HepG2 (cell line): ENCODE data around the gene PPAN. TPM values are rescaled to one million over a fixed set of nuclear protein-coding genes. Genes with fewer than 3 reads are reported as not detected.
A peak's percentile ranks its signal among the peaks of the same experiment; 100 is the strongest.

Experiments
- BATF2 ChIP-seq: sonication (generic); formaldehyde crosslinking; IDR thresholded peaks from 2 replicates; pipeline ENCODE4 v1.8.0; 2022; ENCODE audit warnings: mild to moderate bottlenecking, missing genetic modification reagents, moderate library complexity
- CBFB ChIP-seq: sonication (generic); formaldehyde crosslinking; IDR thresholded peaks from 2 replicates; pipeline ENCODE4 v1.4.0; 2020; ENCODE audit warnings: missing genetic modification reagents
- CBX1 ChIP-seq: IDR thresholded peaks from one replicate; pipeline ENCODE4 v1.6.1; 2016; ENCODE audit warnings: antibody characterized with exemption, low read depth
- GABPB1 ChIP-seq: IDR thresholded peaks from 2 replicates; pipeline ENCODE4 v1.6.1; 2016; ENCODE audit warnings: mild to moderate bottlenecking, missing genetic modification reagents, moderate library complexity, missing compliant biosample characterization
- GPN1 ChIP-seq: sonication (generic); formaldehyde crosslinking; IDR thresholded peaks from 2 replicates; pipeline ENCODE4 v1.5.1; 2020; ENCODE audit warnings: missing genetic modification reagents, borderline replicate concordance
- HOXA5 ChIP-seq: sonication (generic); formaldehyde crosslinking; IDR thresholded peaks from 2 replicates; pipeline ENCODE4 v1.4.0; 2020; ENCODE audit warnings: missing genetic modification reagents
- KMT2A ChIP-seq: sonication (generic); formaldehyde crosslinking; IDR thresholded peaks from 2 replicates; pipeline ENCODE4 v1.4.0; 2020; ENCODE audit warnings: missing genetic modification reagents
- MED8 ChIP-seq: sonication (generic); formaldehyde crosslinking; IDR thresholded peaks from 2 replicates; pipeline ENCODE4 v1.8.1; 2023; ENCODE audit warnings: mild to moderate bottlenecking, missing genetic modification reagents; ENCODE audit not compliant: insufficient replicate concordance
- MEF2D ChIP-seq: sonication (generic); formaldehyde crosslinking; IDR thresholded peaks from 2 replicates; pipeline ENCODE4 v1.5.1; 2020; ENCODE audit warnings: mild to moderate bottlenecking, missing genetic modification reagents
- SALL2 ChIP-seq: sonication (generic); formaldehyde crosslinking; IDR thresholded peaks from 2 replicates; pipeline ENCODE4 v1.8.1; 2023; ENCODE audit warnings: mild to moderate bottlenecking, missing genetic modification reagents, inconsistent platforms
- SCMH1 ChIP-seq: sonication (generic); formaldehyde crosslinking; IDR thresholded peaks from 2 replicates; pipeline ENCODE4 v1.9.0; 2021; ENCODE audit warnings: missing genetic modification reagents, mild to moderate bottlenecking, borderline replicate concordance
- SP140L ChIP-seq: sonication (generic); formaldehyde crosslinking; IDR thresholded peaks from 2 replicates; pipeline ENCODE4 v1.4.0; 2020; ENCODE audit warnings: missing genetic modification reagents, borderline replicate concordance
- SRF ChIP-seq: IDR thresholded peaks from 2 replicates; pipeline ENCODE4 v1.6.1; 2011; ENCODE audit warnings: mild to moderate bottlenecking, low read depth, low read length, moderate library complexity
- ZC3H13 ChIP-seq: sonication (generic); formaldehyde crosslinking; IDR thresholded peaks from 2 replicates; pipeline ENCODE4 v1.8.1; 2023; ENCODE audit warnings: mild to moderate bottlenecking, missing genetic modification reagents, moderate library complexity
- ZNF20 ChIP-seq: sonication (generic); formaldehyde crosslinking; IDR thresholded peaks from 2 replicates; pipeline ENCODE4 v1.4.0; 2020; ENCODE audit warnings: mild to moderate bottlenecking, moderate library complexity, missing genetic modification reagents
- ZNF3 ChIP-seq: IDR thresholded peaks from 2 replicates; pipeline ENCODE4 v1.7.0; 2017; ENCODE audit warnings: inconsistent platforms
- ZNF414 ChIP-seq: sonication (generic); formaldehyde crosslinking; IDR thresholded peaks from 2 replicates; pipeline ENCODE4 v1.5.0; 2020; ENCODE audit warnings: missing genetic modification reagents
- ZNF431 ChIP-seq: sonication (generic); formaldehyde crosslinking; IDR thresholded peaks from 2 replicates; pipeline ENCODE4 v1.9.0; 2022; ENCODE audit warnings: missing genetic modification reagents, low read depth, mild to moderate bottlenecking, borderline replicate concordance
- ZNF44 ChIP-seq: sonication (generic); formaldehyde crosslinking; IDR thresholded peaks from 2 replicates; pipeline ENCODE4 v1.5.1; 2020; ENCODE audit warnings: mild to moderate bottlenecking, missing genetic modification reagents
- ZNF549 ChIP-seq: sonication (generic); formaldehyde crosslinking; IDR thresholded peaks from 2 replicates; pipeline ENCODE4 v1.5.0; 2020; ENCODE audit warnings: missing genetic modification reagents
- ZNF580 ChIP-seq: IDR thresholded peaks from 2 replicates; pipeline ENCODE4 v1.6.1; 2016; ENCODE audit warnings: low read depth, borderline replicate concordance
- ZNF749 ChIP-seq: sonication (generic); formaldehyde crosslinking; IDR thresholded peaks from 2 replicates; pipeline ENCODE4 v1.8.0; 2022; ENCODE audit warnings: mild to moderate bottlenecking, missing genetic modification reagents, moderate library complexity, borderline replicate concordance
- ZNF773 ChIP-seq: sonication (generic); formaldehyde crosslinking; IDR thresholded peaks from 2 replicates; pipeline ENCODE4 v1.4.0; 2020; ENCODE audit warnings: missing genetic modification reagents, borderline replicate concordance
- ZNF776 ChIP-seq: sonication (generic); formaldehyde crosslinking; IDR thresholded peaks from 2 replicates; pipeline ENCODE4 v1.4.0; 2020; ENCODE audit warnings: mild to moderate bottlenecking, missing genetic modification reagents
- ZSCAN25 ChIP-seq: sonication (generic); formaldehyde crosslinking; IDR thresholded peaks from 2 replicates; pipeline ENCODE4 v1.8.0; 2022; ENCODE audit warnings: mild to moderate bottlenecking, missing genetic modification reagents
- ZSCAN29 ChIP-seq: sonication (generic); formaldehyde crosslinking; conservative IDR thresholded peaks from 2 replicates; pipeline ENCODE4 v1.4.0; 2020; ENCODE audit warnings: mild to moderate bottlenecking, missing genetic modification reagents
- polyA plus RNA-seq, 8 experiments: library from polyadenylated mRNA; depleted of rRNA in 3 of 8; stranded (reverse) in 7 of 8; unstranded in 1 of 8; fragments of >200 nt; fragmentation: Illumina TruSeq in 4 of 8; extraction: Trizol in 4 of 8; gene quantifications; 2 replicates each; pipeline versions ENCODE4 v1.2.1 to v1.2.3, GENCODE V29; 2011 to 2016; ENCODE audit warnings: low read depth in 4 of 8, missing spikeins in 1 of 8, mixed read lengths in 1 of 8; ENCODE audit not compliant: insufficient read depth in 1 of 8
- total RNA-seq, 5 experiments: library from RNA; depleted of rRNA; stranded (reverse); fragments of >200 nt; fragmentation: Illumina TruSeq; extraction: Trizol; gene quantifications; 2 replicates each; pipeline ENCODE4 v1.2.3, GENCODE V29; 2016; ENCODE audit warnings: low read depth in 1 of 5

PPAN gene
- total and polyA plus RNA-seq, 2 of the 13 experiments (the other 11 are each of a cell fraction or from before 2014, with no cell fraction given) = 36.2 to 41.9 TPM

- TF ChIP-seq BATF2 (CRISPR knock-in tag) = no peak
- no peak for TF ChIP-seq ZNF3
- peak; percentile 98 for TF ChIP-seq GABPB1
- TF ChIP-seq ZNF749 (CRISPR knock-in tag) = 0 out of 2 replicates have a peak, but pooled peaks have one; percentile 54
- TF ChIP-seq GPN1 (CRISPR knock-in tag) = no peak
- no peak for TF ChIP-seq ZNF414 (CRISPR knock-in tag)
- peak; percentile 80 for TF ChIP-seq KMT2A (CRISPR knock-in tag)
- TF ChIP-seq ZNF580 (CRISPR knock-in tag) = peak; percentile 88; the same call in 1 of the 2 replicates
- no peak; the same call in 1 of the 2 replicates for TF ChIP-seq ZNF773 (CRISPR knock-in tag)
- TF ChIP-seq ZC3H13 (CRISPR knock-in tag) = 0 out of 2 replicates have a peak, but pooled peaks have one; percentile 7
- TF ChIP-seq CBX1 = no peak
- TF ChIP-seq ZSCAN29 = no peak; the same call in 1 of the 2 replicates
- no peak for TF ChIP-seq SRF
- TF ChIP-seq SALL2 (CRISPR knock-in tag) = peak; percentile 81
- peak; percentile 68; the same call in 1 of the 2 replicates for TF ChIP-seq MEF2D (CRISPR knock-in tag)
- TF ChIP-seq HOXA5 = peak; percentile 95
- TF ChIP-seq ZSCAN25 (CRISPR knock-in tag) = no peak
- peak; percentile 59 for TF ChIP-seq ZNF431
- no peak for TF ChIP-seq SP140L
- TF ChIP-seq ZNF44 (CRISPR knock-in tag) = no peak; the same call in 1 of the 2 replicates
- TF ChIP-seq ZNF549 (CRISPR knock-in tag) = no peak
- no peak for TF ChIP-seq ZNF20 (CRISPR knock-in tag)
- no peak for TF ChIP-seq MED8 (CRISPR knock-in tag)
- 0 out of 2 replicates have a peak, but pooled peaks have one; percentile 66 for TF ChIP-seq ZNF776 (CRISPR knock-in tag)
- no peak for TF ChIP-seq SCMH1 (CRISPR knock-in tag)
- TF ChIP-seq CBFB (CRISPR knock-in tag) = peak; percentile 59; the same call in 1 of the 2 replicates
These were observed at the start of gene PPAN (continued) for GRCh38 chr19:10106100-10106936.
